Stomach (tissue), 8 donors: ENCODE data around the gene ITPKC. TPM values are rescaled to one million over a fixed set of nuclear protein-coding genes. Genes with fewer than 3 reads are reported as not detected.

Source experiments
- polyA plus RNA-seq, 3 donors: library from polyadenylated mRNA; stranded (reverse); fragments of 200-250 nt; gene quantifications; one replicate each; pipeline ENCODE4 v1.2.3, GENCODE V29; 2013
- small RNA-seq, 4 donors: library from RNA; depleted of rRNA; stranded (forward); fragments of <200 nt; gene quantifications; one replicate each; pipeline ENCODE3, GENCODE V24; 2016
- total RNA-seq, 5 donors: library from RNA; depleted of rRNA; stranded (reverse); fragments of >200 nt; gene quantifications; one replicate each; pipeline versions ENCODE4 v1.1.0 to v1.2.3, GENCODE V29; 2014 to 2016
- donor health status: healthy with polysubstance abuse.
- donor health status: Bipolar disorder and iron deficiency.
- donor health status: healthy.

Gene ITPKC
- total and polyA plus RNA-seq, 8 donors: 17.8 to 84.0 (median 26.9) TPM

Small RNA genes within 50 kb of the gene (small RNA-seq; reads per million reads assigned to genes)
- 0 reads per million in 4 donors for gene RNU6-195P

Other genes with a start within 250 kb of the ITPKC start
- gene SHKBP1, start 140.2 kb upstream of the ITPKC start, total RNA-seq: 100 to 1,000 TPM in 1 of 5 donors, 10 to 100 TPM in 4; 15.8 to 102 (median 70.6) TPM
- gene SHKBP1, start 140.2 kb upstream of the ITPKC start, polyA plus RNA-seq: 10 to 100 TPM; 76.1 to 95.7 (median 79.9) TPM
- gene LTBP4, start 115.7 kb upstream of the ITPKC start, total RNA-seq: 1,000 to 10,000 TPM in 1 of 5 donors, 100 to 1,000 TPM in 3, 10 to 100 TPM in 1; 79.0 to 1,027 (median 190) TPM
- gene LTBP4, start 115.7 kb upstream of the ITPKC start, polyA plus RNA-seq: 100 to 1,000 TPM in 1 of 3 donors, 10 to 100 TPM in 2; 66.1 to 102 (median 98.6) TPM
- gene NUMBL, start 26.5 kb upstream of the ITPKC start, total RNA-seq: 100 to 1,000 TPM in 2 of 5 donors, 10 to 100 TPM in 3; 14.7 to 254 (median 31.6) TPM
- gene NUMBL, start 26.5 kb upstream of the ITPKC start, polyA plus RNA-seq: 10 to 100 TPM; 10.1 to 12.9 (median 11.6) TPM
- 10 to 100 TPM; 40.9 to 91.5 (median 52.3) TPM for gene COQ8B, start 226 bp upstream of the ITPKC start, total RNA-seq
- 10 to 100 TPM; 26.9 to 35.2 (median 29.2) TPM for gene COQ8B, start 226 bp upstream of the ITPKC start, polyA plus RNA-seq
- 10 to 100 TPM in 2 of 5 donors, 1 to 10 TPM in 2, under 1 TPM in 1; 0.73 to 24.6 (median 8.2) TPM for gene ACTMAP, start 33.4 kb downstream of the ITPKC start, total RNA-seq
- 1 to 10 TPM; 5.5 to 9.7 (median 8.2) TPM for gene ACTMAP, start 33.4 kb downstream of the ITPKC start, polyA plus RNA-seq
- gene SNRPA, start 34.1 kb downstream of the ITPKC start, total RNA-seq: 100 to 1,000 TPM in 2 of 5 donors, 10 to 100 TPM in 2, 1 to 10 TPM in 1; 4.9 to 258 (median 46.0) TPM
- 10 to 100 TPM; 33.1 to 74.6 (median 71.6) TPM for gene SNRPA, start 34.1 kb downstream of the ITPKC start, polyA plus RNA-seq
- gene MIA, start 58.4 kb downstream of the ITPKC start, total RNA-seq: 1 to 10 TPM in 2 of 5 donors, not detected in 3; 2.9 to 8.1 TPM
- 10 to 100 TPM in 1 of 3 donors, 1 to 10 TPM in 1, not detected in 1; 2.8 to 10.1 TPM for gene MIA, start 58.4 kb downstream of the ITPKC start, polyA plus RNA-seq
- gene RAB4B, start 61.1 kb downstream of the ITPKC start, total RNA-seq: 10 to 100 TPM in 4 of 5 donors, not detected in 1; 10.3 to 47.8 (median 28.9) TPM
- 10 to 100 TPM; 31.6 to 53.7 (median 39.2) TPM for gene RAB4B, start 61.1 kb downstream of the ITPKC start, polyA plus RNA-seq
- gene EGLN2, start 82.1 kb downstream of the ITPKC start, total RNA-seq: 100 to 1,000 TPM in 1 of 5 donors, 10 to 100 TPM in 4; 30.0 to 115 (median 71.2) TPM
- 10 to 100 TPM; 69.8 to 73.9 (median 71.7) TPM for gene EGLN2, start 82.1 kb downstream of the ITPKC start, polyA plus RNA-seq
- gene CYP2A6, start 133.3 kb downstream of the ITPKC start, total RNA-seq: not detected
- gene CYP2A6, start 133.3 kb downstream of the ITPKC start, polyA plus RNA-seq: not detected
- not detected for gene CYP2A7, start 165.1 kb downstream of the ITPKC start, total RNA-seq
- not detected for gene CYP2A7, start 165.1 kb downstream of the ITPKC start, polyA plus RNA-seq